Mammary epithelial cell (primary cell): ENCODE results near the gene SORCS1.

ENCODE experiments used
- EZH2 ChIP-seq: IDR thresholded peaks from 2 replicates; pipeline ENCODE4 v1.6.1; 2012; ENCODE audit warnings: low read length, inconsistent platforms, borderline replicate concordance
- TF ChIP-seq, protein P1 (sequence below), 2 donors: IDR thresholded peaks in 1 of 2; conservative IDR thresholded peaks in 1 of 2; 2 replicates each; pipeline ENCODE4 v1.5.1; 2011 to 2012; ENCODE audit warnings: inconsistent platforms in 2 of 2, low read length in 2 of 2, mild to moderate bottlenecking in 2 of 2, control low read depth in 1 of 2, low read depth in 1 of 2; ENCODE audit not compliant: insufficient read depth in 1 of 2; ENCODE audit errors: extremely low read depth in 1 of 2

DNA sequence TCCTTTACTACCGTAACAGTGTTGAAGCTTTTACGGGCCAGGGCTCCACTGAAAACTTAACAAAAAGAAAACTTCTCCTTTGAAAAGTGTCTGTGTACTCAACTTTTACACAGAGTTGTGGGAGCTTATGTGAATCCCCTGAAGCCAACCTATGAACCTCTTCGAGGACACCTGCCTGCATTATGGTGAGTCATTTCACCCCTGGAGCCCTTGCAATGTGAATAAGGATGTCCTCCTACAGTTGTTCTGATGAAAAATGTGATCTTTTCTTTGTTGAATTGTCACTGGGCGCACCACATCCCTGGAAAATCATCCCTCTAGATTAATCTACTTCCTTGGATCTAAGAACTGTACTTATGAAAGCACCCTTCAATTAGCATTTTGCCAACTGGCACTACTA lies 93.2 kb downstream of the SORCS1 start:
- TF ChIP-seq, protein P1, sequence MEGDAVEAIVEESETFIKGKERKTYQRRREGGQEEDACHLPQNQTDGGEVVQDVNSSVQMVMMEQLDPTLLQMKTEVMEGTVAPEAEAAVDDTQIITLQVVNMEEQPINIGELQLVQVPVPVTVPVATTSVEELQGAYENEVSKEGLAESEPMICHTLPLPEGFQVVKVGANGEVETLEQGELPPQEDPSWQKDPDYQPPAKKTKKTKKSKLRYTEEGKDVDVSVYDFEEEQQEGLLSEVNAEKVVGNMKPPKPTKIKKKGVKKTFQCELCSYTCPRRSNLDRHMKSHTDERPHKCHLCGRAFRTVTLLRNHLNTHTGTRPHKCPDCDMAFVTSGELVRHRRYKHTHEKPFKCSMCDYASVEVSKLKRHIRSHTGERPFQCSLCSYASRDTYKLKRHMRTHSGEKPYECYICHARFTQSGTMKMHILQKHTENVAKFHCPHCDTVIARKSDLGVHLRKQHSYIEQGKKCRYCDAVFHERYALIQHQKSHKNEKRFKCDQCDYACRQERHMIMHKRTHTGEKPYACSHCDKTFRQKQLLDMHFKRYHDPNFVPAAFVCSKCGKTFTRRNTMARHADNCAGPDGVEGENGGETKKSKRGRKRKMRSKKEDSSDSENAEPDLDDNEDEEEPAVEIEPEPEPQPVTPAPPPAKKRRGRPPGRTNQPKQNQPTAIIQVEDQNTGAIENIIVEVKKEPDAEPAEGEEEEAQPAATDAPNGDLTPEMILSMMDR (conservative IDR thresholded peaks at IDR 0.05 in 1 of 2, IDR thresholded peaks at IDR 0.05 in 1 of 2; ENCODE audit: extremely low read depth in 1 of 2, insufficient read depth in 1 of 2, low read depth in 1 of 2, low read length in 2 of 2), result no peak
- no peak for TF ChIP-seq EZH2
